Right lobe of liver (tissue), 4 donors: Measurements from ENCODE around the gene BRICD5.

Experiments
- CTCF ChIP-seq, 4 donors: fragments of 200-600 bp in 3 of 4; fragments of 450-650 bp in 1 of 4; IDR thresholded peaks; one replicate each; pipeline versions ENCODE4 v1.5.1 to v1.8.0; 2016 to 2022; ENCODE audit warnings: antibody characterized with exemption in 4 of 4, mild to moderate bottlenecking in 2 of 4
- POLR2A ChIP-seq: fragments of 450-650 bp; IDR thresholded peaks from one replicate; pipeline ENCODE4 v1.6.1; 2017; ENCODE audit warnings: antibody characterized with exemption, mild to moderate bottlenecking
- donor health status: DM: no; HTN: no; CAD: no.
- donor health status: DM: no; HTN: no; CAD: no.
- donor health status: DM: no; HTN: yes; CAD: no.

DNA sequence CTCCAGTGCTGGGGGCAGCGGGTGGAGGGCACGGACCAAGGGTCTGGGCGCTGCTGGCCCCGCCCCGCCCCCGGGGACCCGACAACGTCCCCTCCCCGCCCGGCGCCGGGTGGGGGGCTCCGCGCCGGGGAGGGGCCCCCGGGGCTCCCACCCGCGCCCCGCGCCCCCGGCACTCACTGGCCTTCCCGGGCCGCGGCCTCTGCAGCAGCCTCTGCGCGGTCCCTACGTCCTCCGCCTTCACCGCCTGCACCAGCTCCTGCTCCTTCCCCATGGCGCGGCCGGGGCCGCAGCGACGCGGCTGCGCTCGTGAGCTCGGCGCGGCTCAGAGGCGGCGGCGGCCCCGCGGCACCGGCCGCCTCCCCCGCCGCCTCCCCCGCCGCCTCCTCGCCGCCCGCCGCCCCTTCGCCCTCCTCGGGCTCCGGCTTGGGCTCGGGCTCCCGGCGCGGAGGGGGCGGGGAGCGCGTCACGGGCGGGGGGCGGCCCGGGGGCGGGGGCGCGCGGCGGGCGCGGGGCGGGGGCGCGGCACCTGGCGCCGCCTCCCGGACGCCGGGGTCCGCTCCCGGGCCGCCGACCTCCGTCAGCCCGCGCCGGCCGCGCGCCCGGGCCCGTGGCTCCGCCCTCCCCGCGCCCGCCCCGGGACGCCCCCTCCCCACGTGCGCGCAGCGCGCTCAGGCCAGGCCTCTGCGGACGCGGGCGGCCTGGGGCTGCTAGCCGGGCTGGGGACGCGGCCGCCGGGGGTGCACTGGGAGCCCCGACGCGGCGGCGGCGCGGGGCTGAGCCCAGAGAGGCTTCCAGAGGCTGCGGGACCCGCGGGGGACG, 14.3 kb downstream of the BRICD5 start, which contains the start of gene CASKIN1:
- TF ChIP-seq CTCF (IDR thresholded peaks at IDR 0.05) (no peak), POLR2A (no peak)
